IPS DF 6.9 (cell line): ENCODE measurements around the gene AGGF1.
A peak's percentile ranks its signal among the peaks of the same experiment; 100 is the strongest.
"Not testable (repeated sequence)": the region's sequence is repeated elsewhere in the genome, so short reads cannot be mapped to it uniquely, and the experiment has no call there.

Source experiments
- DNase-seq: peaks from one replicate; pipeline ENCODE4 v3.0.0-alpha.2; 2013; ENCODE audit warnings: low read depth, low spot score
- H3K27ac ChIP-seq: one replicate; pipeline ENCODE4 v1.5.1; 2013; ENCODE audit warnings: low read length, control low read depth
- H3K27me3 ChIP-seq: 2 replicates; pipeline ENCODE4 v1.6.1; 2013; ENCODE audit warnings: mild to moderate bottlenecking, low read length; ENCODE audit not compliant: control insufficient read depth, insufficient read depth
- H3K36me3 ChIP-seq: 2 replicates; pipeline ENCODE4 v1.6.1; 2013; ENCODE audit warnings: low read length; ENCODE audit not compliant: control insufficient read depth, insufficient read depth
- H3K4me1 ChIP-seq: 2 replicates; pipeline ENCODE4 v1.6.1; 2013; ENCODE audit warnings: low read length; ENCODE audit not compliant: control insufficient read depth, insufficient read depth
- H3K4me3 ChIP-seq: 2 replicates; pipeline ENCODE4 v1.5.1; 2013; ENCODE audit warnings: mild to moderate bottlenecking, low read length
- H3K9me3 ChIP-seq: 2 replicates; pipeline ENCODE4 v1.6.1; 2013; ENCODE audit warnings: low read length, inconsistent platforms; ENCODE audit not compliant: control insufficient read depth, insufficient read depth
- WGBS: extraction: QIAGEN DNeasy Blood & Tissue Kit; methylation state at CpG from one replicate; pipeline ENCODE4 v1.1.7; 2013; ENCODE audit warnings: mixed read lengths, missing lambda C conversion rate; ENCODE audit not compliant: insufficient read length, insufficient coverage; 5-methylcytosine and 5-hydroxymethylcytosine counted together

The AGGF1 gene

GRCh38 chr5:77065256-77065655 is 35.1 kb downstream of the AGGF1 start:
- no CpG with 5 or more reads among the region's 3 CpGs for WGBS
- DNase-seq = no peak
- H3K36me3 ChIP-seq = no peaks in the 10 kb centered on the region; the same call in 1 of the 2 replicates
- no peaks in the 10 kb centered on the region for H3K4me1 ChIP-seq
- H3K4me3 ChIP-seq = no peak overlapping the region
- H3K27ac ChIP-seq = no peak overlapping the region
- H3K27me3 ChIP-seq = no peaks in the 10 kb centered on the region
- H3K9me3 ChIP-seq = no peaks in the 10 kb centered on the region

- Histone ChIP-seq H3K27ac (no peak overlapping the region), H3K9me3 (no peaks in the 10 kb centered on the region), H3K36me3 (no peaks in the 10 kb centered on the region; the same call in 1 of the 2 replicates), H3K27me3 (no peaks in the 10 kb centered on the region), H3K4me1 (no peaks in the 10 kb centered on the region), H3K4me3 (no peak overlapping the region)
- no peak for DNase-seq
- no CpG with 5 or more reads among the region's 1 CpG for WGBS
These were observed 36.0 kb downstream of the AGGF1 start for GRCh38 chr5:77066184-77066583.

GRCh38 chr5:77066823-77067442 is 36.7 kb downstream of the AGGF1 start:
- Histone ChIP-seq H3K4me3 (no peak overlapping the region), H3K9me3 (no peaks in the 10 kb centered on the region), H3K27ac (no peak overlapping the region), H3K36me3 (no peaks in the 10 kb centered on the region; the same call in 1 of the 2 replicates), H3K27me3 (no peaks in the 10 kb centered on the region), H3K4me1 (no peaks in the 10 kb centered on the region)
- no peak for DNase-seq
- WGBS = no CpG with 5 or more reads among the region's 1 CpG

- Histone ChIP-seq H3K4me1 (no peaks in the 10 kb centered on the region), H3K4me3 (no peak overlapping the region), H3K36me3 (no peaks in the 10 kb centered on the region), H3K27ac (no peak overlapping the region), H3K27me3 (no peaks in the 10 kb centered on the region), H3K9me3 (no peaks in the 10 kb centered on the region)
- no CpG with 5 or more reads among the region's 2 CpGs for WGBS
- DNase-seq = no peak
These were observed 43.5 kb downstream of the AGGF1 start for GRCh38 chr5:77073667-77074066.

GRCh38 chr5:77074745-77075144 is 44.5 kb downstream of the AGGF1 start:
- no peak overlapping the region for H3K4me3 ChIP-seq
- H3K27me3 ChIP-seq = no peaks in the 10 kb centered on the region
- H3K4me1 ChIP-seq = no peaks in the 10 kb centered on the region
- no peaks in the 10 kb centered on the region for H3K9me3 ChIP-seq
- DNase-seq = no peak
- H3K36me3 ChIP-seq = no peaks in the 10 kb centered on the region
- WGBS = no CpG with 5 or more reads among the region's 4 CpGs
- H3K27ac ChIP-seq = no peak overlapping the region

GRCh38 chr5:77076961-77077828 is 47.0 kb downstream of the AGGF1 start:
- Histone ChIP-seq H3K27me3 (no peaks in the 10 kb centered on the region), H3K9me3 (no peaks in the 10 kb centered on the region), H3K4me3 (peak overlapping the region; percentile 63; the same call in 1 of the 2 replicates), H3K27ac (no peak overlapping the region), H3K4me1 (no peaks in the 10 kb centered on the region), H3K36me3 (no peaks in the 10 kb centered on the region)
- no peak for DNase-seq
- WGBS = no CpG with 5 or more reads among the region's 105 CpGs

GRCh38 chr5:77077829-77078176 is 47.6 kb downstream of the AGGF1 start:
- H3K4me1 ChIP-seq = no peaks in the 10 kb centered on the region
- no peaks in the 10 kb centered on the region for H3K9me3 ChIP-seq
- DNase-seq = no peak

GRCh38 chr5:77080479-77080878 is 50.3 kb downstream of the AGGF1 start:
- H3K4me3 ChIP-seq, H3K36me3 ChIP-seq, H3K27me3 ChIP-seq, H3K4me1 ChIP-seq, H3K9me3 ChIP-seq, DNase-seq, H3K27ac ChIP-seq: not testable (repeated sequence)
- no CpG with 5 or more reads among the region's 11 CpGs for WGBS

More at GRCh38 chr5:77077829-77078176, 47.6 kb downstream of the AGGF1 start:
- no peaks in the 10 kb centered on the region for H3K36me3 ChIP-seq
- H3K27me3 ChIP-seq = no peaks in the 10 kb centered on the region
- no peak overlapping the region for H3K27ac ChIP-seq
- WGBS = no CpG with 5 or more reads among the region's 12 CpGs
- H3K4me3 ChIP-seq = peak overlapping the region; percentile 14; the same call in 1 of the 2 replicates

GRCh38 chr5:77080905-77081304 is 50.7 kb downstream of the AGGF1 start:
- H3K4me1 ChIP-seq = no peaks in the 10 kb centered on the region
- no CpG with 5 or more reads among the region's 5 CpGs for WGBS
- H3K4me3 ChIP-seq = no peak overlapping the region
- H3K27me3 ChIP-seq = no peaks in the 10 kb centered on the region
- no peaks in the 10 kb centered on the region for H3K9me3 ChIP-seq
- no peak for DNase-seq
- no peaks in the 10 kb centered on the region for H3K36me3 ChIP-seq
- H3K27ac ChIP-seq = no peak overlapping the region

GRCh38 chr5:77082280-77082679 is 52.1 kb downstream of the AGGF1 start:
- no peak for DNase-seq
- Histone ChIP-seq H3K36me3 (no peaks in the 10 kb centered on the region), H3K4me3 (no peak overlapping the region), H3K27me3 (no peaks in the 10 kb centered on the region), H3K4me1 (no peaks in the 10 kb centered on the region), H3K9me3 (no peaks in the 10 kb centered on the region), H3K27ac (no peak overlapping the region)
- WGBS = no CpG with 5 or more reads among the region's 1 CpG
